PC-9 (cell line): ENCODE results near the gene PRDX1. TPM values are rescaled to one million over a fixed set of nuclear protein-coding genes. Genes with fewer than 3 reads are reported as not detected.

ENCODE experiments used
- BruUV-seq: library from RNA; stranded (reverse); fragments of 400-500 nt; replicated peaks from 2 replicates; lab custom pipeline; 2021; lab: Mats Ljungman, UMichigan
- CTCF ChIA-PET: fragments of 300-600 bp; sonication (Branson Sonifier 250); formaldehyde crosslinking; loops from one replicate; lab custom pipeline; 2022; ENCODE audit warnings: antibody characterized with exemption; lab: Charles Lee
- POLR2A ChIA-PET: fragments of 300-600 bp; sonication (Branson Sonifier 250); formaldehyde crosslinking; loops from one replicate; lab custom pipeline; 2022; ENCODE audit warnings: antibody characterized with exemption; ENCODE audit not compliant: unreplicated experiment; lab: Charles Lee
- DNase-seq, 2 experiments: peaks; one replicate each; pipeline versions ENCODE4 v3.0.0 to v3.0.0-alpha.2; 2015 to 2022; ENCODE audit warnings: mixed read lengths in 1 of 2
- H2AFZ ChIP-seq: fragments of 200-600 bp; sonication (generic); 2 replicates; pipeline ENCODE4 v1.8.1; 2017; ENCODE audit warnings: antibody characterized with exemption
- H3F3A ChIP-seq: fragments of 200-600 bp; sonication (generic); 2 replicates; pipeline ENCODE4 v1.8.1; 2017; ENCODE audit warnings: antibody characterized with exemption, mild to moderate bottlenecking, low read depth; ENCODE audit not compliant: insufficient read depth
- H3K27ac ChIP-seq: fragments of 200-600 bp; sonication (generic); 2 replicates; pipeline ENCODE4 v1.6.1; 2016; ENCODE audit warnings: mixed run types
- H3K27me3 ChIP-seq: fragments of 200-600 bp; sonication (generic); 2 replicates; pipeline ENCODE4 v1.6.1; 2016; ENCODE audit warnings: low read depth, mixed run types; ENCODE audit not compliant: insufficient read depth
- H3K36me3 ChIP-seq: fragments of 200-600 bp; sonication (generic); 2 replicates; pipeline ENCODE4 v1.6.1; 2016; ENCODE audit warnings: low read depth, mixed run types
- H3K4me1 ChIP-seq: fragments of 200-600 bp; sonication (generic); replicated peaks from 2 replicates; pipeline ENCODE4 v1.6.1; 2016; ENCODE audit warnings: mixed run types; ENCODE audit not compliant: insufficient read depth
- H3K4me2 ChIP-seq: fragments of 200-600 bp; sonication (generic); 2 replicates; pipeline ENCODE4 v1.6.1; 2017; ENCODE audit warnings: mixed run types
- H3K4me3 ChIP-seq: fragments of 200-600 bp; sonication (generic); 2 replicates; pipeline ENCODE4 v1.6.1; 2016; ENCODE audit warnings: mixed run types
- H3K79me2 ChIP-seq: fragments of 200-600 bp; sonication (generic); 2 replicates; pipeline ENCODE4 v1.6.1; 2017; ENCODE audit warnings: low read depth, mixed run types
- H3K9me2 ChIP-seq: fragments of 200-600 bp; sonication (generic); 2 replicates; pipeline ENCODE4 v1.8.1; 2017; ENCODE audit warnings: mild to moderate bottlenecking; ENCODE audit not compliant: insufficient read depth
- H3K9me3 ChIP-seq: fragments of 200-600 bp; sonication (generic); 2 replicates; pipeline ENCODE4 v1.8.1; 2016; ENCODE audit warnings: low read depth; ENCODE audit not compliant: insufficient read depth
- H4K20me1 ChIP-seq: fragments of 200-600 bp; sonication (generic); 2 replicates; pipeline ENCODE4 v1.8.1; 2017; ENCODE audit not compliant: insufficient read depth
- CTCF ChIP-seq: fragments of 200-600 bp; sonication (generic); conservative IDR thresholded peaks from 2 replicates; pipeline ENCODE4 v1.6.1; 2017; ENCODE audit warnings: mixed run types, antibody characterized with exemption, mild to moderate bottlenecking, moderate library complexity
- EZH2 ChIP-seq: fragments of 200-600 bp; sonication (generic); IDR thresholded peaks from 2 replicates; pipeline ENCODE4 v1.8.0; 2017; ENCODE audit warnings: antibody characterized with exemption, low read depth
- intact Hi-C: fragments of 100-400 bp; cut with micrococcal nuclease; formaldehyde crosslinking; loops from one replicate; pipeline ENCODE4 v1.10.0; 2022; ENCODE audit not compliant: unreplicated experiment
- total RNA-seq: library from RNA; stranded (reverse); gene quantifications from 2 replicates; pipeline ENCODE4 v1.2.3, GENCODE V29; 2021

The PRDX1 gene
- total RNA-seq, 1 experiment from 2014 or later, result 1,838 TPM

GRCh38 chr1:45507195-45507594 lies 14.5 kb downstream of the PRDX1 start:
- ChIA-PET CTCF (no interaction called here), POLR2A (interaction anchor here (0.6 kb wide), 1 partner anchor 154 kb away, joined by 7 read pairs; no protein-coding TSS in a partner anchor)
- intact Hi-C loops, result loop anchor here (10.0 kb wide), 1 partner anchor 298 kb away; the partner anchor contains the start of gene MAST2
- Histone ChIP-seq H3K27ac (peak overlapping the region; percentile 31; the same call in 1 of the 2 replicates), H3K4me1 (no peaks in the 10 kb centered on the region), H3K9me3 (no peaks in the 10 kb centered on the region), H3K79me2 (peaks cover 4% of the 10 kb centered on the region; the same call in 1 of the 2 replicates), H3K36me3 (peaks cover 20% of the 10 kb centered on the region), H3F3A (peaks cover 69% of the 10 kb centered on the region), H3K4me3 (no peak overlapping the region), H4K20me1 (peaks cover 38% of the 10 kb centered on the region), H3K27me3 (no peaks in the 10 kb centered on the region), H2AFZ (no peak overlapping the region), H3K9me2 (no peaks in the 10 kb centered on the region), H3K4me2 (no peak overlapping the region)
- peak in 1 of 2 experiments; percentile 31 for DNase-seq
- TF ChIP-seq CTCF (no peak), EZH2 (no peak)
- BruUV-seq, result no TSS peak

GRCh38 chr1:45503462-45504360 lies 18.0 kb downstream of the PRDX1 start:
- ChIA-PET POLR2A (interaction anchor here (0.5 kb wide), 1 partner anchor 72 kb away, joined by 3 read pairs; no protein-coding TSS in a partner anchor), CTCF (no interaction called here)
- Histone ChIP-seq H3K9me2 (no peaks in the 10 kb centered on the region), H4K20me1 (peaks cover 16% of the 10 kb centered on the region; the same call in 1 of the 2 replicates), H3K79me2 (peaks cover 10% of the 10 kb centered on the region; the same call in 1 of the 2 replicates), H2AFZ (no peak overlapping the region), H3K36me3 (no peaks in the 10 kb centered on the region), H3K27ac (no peak overlapping the region), H3K9me3 (no peaks in the 10 kb centered on the region), H3K4me3 (no peak overlapping the region), H3K4me1 (peaks cover 15% of the 10 kb centered on the region), H3K27me3 (no peaks in the 10 kb centered on the region), H3F3A (peaks cover 42% of the 10 kb centered on the region), H3K4me2 (no peak overlapping the region)
- intact Hi-C loops, result loop anchor here (5.0 to 10.0 kb wide), 2 partner anchors 184 to 301 kb away; partner anchors contain the start of genes GPBP1L1, MAST2 and TMEM69
- TF ChIP-seq EZH2, result no peak
- TF ChIP-seq CTCF, result no peak
- DNase-seq, result no peak
- no TSS peak for BruUV-seq

- POLR2A ChIA-PET, result interaction anchor here (0.6 kb wide), 3 partner anchors 127 to 769 kb away, joined by 3 to 5 read pairs (median 5); no protein-coding TSS in a partner anchor
- no TSS peak for BruUV-seq
- Histone ChIP-seq H3K27me3 (no peaks in the 10 kb centered on the region), H3K4me2 (peak overlapping the region; percentile 80), H3F3A (peaks cover 21% of the 10 kb centered on the region), H3K27ac (no peak overlapping the region), H3K9me3 (no peaks in the 10 kb centered on the region), H4K20me1 (no peaks in the 10 kb centered on the region), H3K36me3 (no peaks in the 10 kb centered on the region), H3K4me3 (peak overlapping the region; percentile 65; the same call in 1 of the 2 replicates), H3K79me2 (peaks cover 10% of the 10 kb centered on the region; the same call in 1 of the 2 replicates), H3K4me1 (peaks cover 18% of the 10 kb centered on the region), H3K9me2 (no peaks in the 10 kb centered on the region), H2AFZ (no peak overlapping the region)
- CTCF ChIA-PET, result interaction anchor here (1.1 kb wide), 1 partner anchor 8 kb away, joined by 3 read pairs; no protein-coding TSS in a partner anchor
- DNase-seq, result no peak
- TF ChIP-seq EZH2, result no peak
- intact Hi-C loops, result loop anchor here (5.0 to 10.0 kb wide), 2 partner anchors 186 to 303 kb away; partner anchors contain the start of genes GPBP1L1, MAST2 and TMEM69
Measured at GRCh38 chr1:45501505-45501859, 20.2 kb downstream of the PRDX1 start.
